A673 (cell line): ENCODE data around the gene ABHD17A. TPM values are rescaled to one million over a fixed set of nuclear protein-coding genes. Genes with fewer than 3 reads are reported as not detected.

Experiments
- BruUV-seq: library from RNA; stranded (reverse); fragments of 400-500 nt; replicated peaks from 2 replicates; lab custom pipeline; 2021; lab: Mats Ljungman, UMichigan
- CTCF ChIA-PET: fragments of 300-600 bp; sonication (Branson Sonifier 250); formaldehyde crosslinking; loops from one replicate; lab custom pipeline; 2022; ENCODE audit warnings: antibody characterized with exemption; lab: Charles Lee
- POLR2A ChIA-PET: fragments of 300-600 bp; sonication (Branson Sonifier 250); formaldehyde crosslinking; loops from one replicate; lab custom pipeline; 2022; ENCODE audit warnings: antibody characterized with exemption; ENCODE audit not compliant: low non-redundant PET; lab: Charles Lee
- DNase-seq: peaks from one replicate; pipeline ENCODE4 v3.0.0-alpha.2; 2015; ENCODE audit warnings: low spot score
- H3K27ac ChIP-seq: fragments of 200-600 bp; sonication (generic); 2 replicates; pipeline ENCODE4 v1.5.1; 2016; ENCODE audit warnings: mixed run types, low read depth, mild to moderate bottlenecking, mixed read lengths, antibody characterized with exemption, low read length; ENCODE audit not compliant: poor library complexity, severe bottlenecking
- H3K27me3 ChIP-seq: fragments of 200-600 bp; sonication (generic); replicated peaks from 2 replicates; pipeline ENCODE4 v1.6.1; 2017; ENCODE audit warnings: mixed run types, low read depth, mild to moderate bottlenecking, mixed read lengths, antibody characterized with exemption, low read length; ENCODE audit not compliant: insufficient read depth, poor library complexity
- H3K36me3 ChIP-seq: fragments of 200-600 bp; sonication (generic); 2 replicates; pipeline ENCODE4 v1.6.1; 2016; ENCODE audit warnings: mixed run types, mild to moderate bottlenecking, mixed read lengths, antibody characterized with exemption, low read length; ENCODE audit not compliant: insufficient read depth, poor library complexity, severe bottlenecking
- H3K4me1 ChIP-seq: fragments of 200-600 bp; sonication (generic); 2 replicates; pipeline ENCODE4 v1.6.1; 2017; ENCODE audit warnings: mixed run types, mild to moderate bottlenecking, mixed read lengths, antibody characterized with exemption, low read length; ENCODE audit not compliant: insufficient read depth, poor library complexity, severe bottlenecking
- H3K4me3 ChIP-seq: fragments of 200-600 bp; sonication (generic); 2 replicates; pipeline ENCODE4 v1.5.1; 2016; ENCODE audit warnings: low read depth, mixed run types, mild to moderate bottlenecking, mixed read lengths, low read length; ENCODE audit not compliant: poor library complexity, severe bottlenecking
- H3K9me3 ChIP-seq: fragments of 200-600 bp; sonication (generic); 2 replicates; pipeline ENCODE4 v1.6.1; 2016; ENCODE audit warnings: mixed run types, low read depth, mild to moderate bottlenecking, mixed read lengths, antibody characterized with exemption, low read length; ENCODE audit not compliant: poor library complexity, severe bottlenecking
- CTCF ChIP-seq: fragments of 300-800, 200-600 bp; sonication (generic); conservative IDR thresholded peaks from 2 replicates; pipeline ENCODE4 v1.5.1; 2017; ENCODE audit warnings: low read depth, mild to moderate bottlenecking, antibody characterized with exemption, low read length, moderate library complexity, mixed read lengths
- EZH2 ChIP-seq: fragments of 200-600 bp; sonication (generic); IDR thresholded peaks from 2 replicates; pipeline ENCODE4 v1.6.1; 2017; ENCODE audit warnings: borderline replicate concordance, low read depth, mild to moderate bottlenecking, mixed read lengths, antibody characterized with exemption, low read length; ENCODE audit not compliant: poor library complexity, severe bottlenecking
- intact Hi-C: fragments of 100-400 bp; cut with micrococcal nuclease; formaldehyde crosslinking; loops from one replicate; pipeline ENCODE4 v1.10.0; 2022; ENCODE audit not compliant: unreplicated experiment
- total RNA-seq: library from RNA; stranded (reverse); gene quantifications from 2 replicates; pipeline ENCODE4 v1.2.3, GENCODE V29; 2021

Gene ABHD17A
- total RNA-seq, 1 experiment from 2014 or later, result 56.9 TPM

- H3K27me3 ChIP-seq, result no peaks in the 10 kb centered on the region
- ChIA-PET CTCF (no interaction called here), POLR2A (no interaction called here)
- TF ChIP-seq EZH2, result no peak
- no peak for TF ChIP-seq CTCF
- DNase-seq, result no peak
- H3K9me3 ChIP-seq, result no peaks in the 10 kb centered on the region
- H3K27ac ChIP-seq, result peak overlapping the region; percentile 52
- intact Hi-C loops, result no loop called here
- no peaks in the 10 kb centered on the region for H3K36me3 ChIP-seq
- peak overlapping the region; percentile 85 for H3K4me3 ChIP-seq
- peaks cover 51% of the 10 kb centered on the region for H3K4me1 ChIP-seq
- BruUV-seq, result no TSS peak
Observed at GRCh38 chr19:1860821-1861598, 24.3 kb downstream of the ABHD17A start.

GRCh38 chr19:1860042-1860775 is 25.1 kb downstream of the ABHD17A start:
- TF ChIP-seq EZH2, result no peak
- no peak for TF ChIP-seq CTCF

GRCh38 chr19:1859331-1859781 is 25.9 kb downstream of the ABHD17A start:
- no peaks in the 10 kb centered on the region for H3K36me3 ChIP-seq
- H3K4me1 ChIP-seq, result peaks cover 67% of the 10 kb centered on the region
- H3K27ac ChIP-seq, result peak overlapping the region; percentile 49
- DNase-seq, result no peak
- ChIA-PET POLR2A (no interaction called here), CTCF (no interaction called here)
- H3K4me3 ChIP-seq, result peak overlapping the region; percentile 85
- H3K9me3 ChIP-seq, result no peaks in the 10 kb centered on the region
- no peak for TF ChIP-seq EZH2
- no peak for TF ChIP-seq CTCF
- BruUV-seq, result no TSS peak
- intact Hi-C loops, result loop anchor here (5.0 kb wide), 1 partner anchor 592 kb away; the partner anchor contains the start of gene CIRBP
- H3K27me3 ChIP-seq, result no peaks in the 10 kb centered on the region

More at GRCh38 chr19:1860042-1860775, 25.1 kb downstream of the ABHD17A start:
- H3K4me3 ChIP-seq, result peak overlapping the region; percentile 85
- CTCF ChIA-PET, result no interaction called here
- no TSS peak for BruUV-seq
- intact Hi-C loops, result no loop called here
- DNase-seq, result peak; percentile 87
- no peaks in the 10 kb centered on the region for H3K27me3 ChIP-seq
- peak overlapping the region; percentile 50 for H3K27ac ChIP-seq
- POLR2A ChIA-PET, result no interaction called here
- H3K9me3 ChIP-seq, result no peaks in the 10 kb centered on the region
- no peaks in the 10 kb centered on the region for H3K36me3 ChIP-seq
- H3K4me1 ChIP-seq, result peaks cover 58% of the 10 kb centered on the region
